NCI-H2171 (cell line): ENCODE measurements around the gene ZBTB16.

Experiments
- DNase-seq: peaks from one replicate; lab custom pipeline; 2025; lab: John Stamatoyannopoulos, UW

ZBTB16 gene

GRCh38 chr11:114064216-114064615, 4.7 kb downstream of the ZBTB16 start:
- no peak for DNase-seq

GRCh38 chr11:114065094-114065493, 5.6 kb downstream of the ZBTB16 start:
- DNase-seq = no peak

GRCh38 chr11:114066046-114066648, 6.6 kb downstream of the ZBTB16 start:
- no peak for DNase-seq

GRCh38 chr11:114068327-114068726, 8.8 kb downstream of the ZBTB16 start:
- DNase-seq = no peak

GRCh38 chr11:114070464-114071139, 11.1 kb downstream of the ZBTB16 start:
- DNase-seq = no peak

- no peak for DNase-seq
Observed at GRCh38 chr11:114073007-114073827, 13.7 kb downstream of the ZBTB16 start.

- no peak for DNase-seq
Observed at GRCh38 chr11:114073828-114074381, 14.4 kb downstream of the ZBTB16 start.

GRCh38 chr11:114074546-114075343, 15.2 kb downstream of the ZBTB16 start:
- no peak for DNase-seq

GRCh38 chr11:114075344-114075610, 15.8 kb downstream of the ZBTB16 start:
- no peak for DNase-seq

- no peak for DNase-seq
Observed at GRCh38 chr11:114075891-114076441, 16.5 kb downstream of the ZBTB16 start.

- no peak for DNase-seq
Observed at GRCh38 chr11:114076921-114077331, 17.4 kb downstream of the ZBTB16 start.

GRCh38 chr11:114077482-114078305, 18.2 kb downstream of the ZBTB16 start:
- no peak for DNase-seq

- DNase-seq = no peak
Observed at GRCh38 chr11:114078423-114078822, 18.9 kb downstream of the ZBTB16 start.

GRCh38 chr11:114079511-114080065, 20.1 kb downstream of the ZBTB16 start:
- no peak for DNase-seq

- no peak for DNase-seq
Observed at GRCh38 chr11:114080219-114080618, 20.7 kb downstream of the ZBTB16 start.

- DNase-seq = no peak
Observed at GRCh38 chr11:114080769-114081168, 21.3 kb downstream of the ZBTB16 start.

GRCh38 chr11:114081641-114082414, 22.3 kb downstream of the ZBTB16 start:
- DNase-seq = no peak

- DNase-seq = no peak
Observed at GRCh38 chr11:114082415-114082748, 22.9 kb downstream of the ZBTB16 start.

GRCh38 chr11:114082767-114083181, 23.3 kb downstream of the ZBTB16 start:
- no peak for DNase-seq
